Superior temporal gyrus (tissue), 1 donor: Measurements from ENCODE around the gene SSBP3.
"Not testable (repeated sequence)": the region's sequence is repeated elsewhere in the genome, so short reads cannot be mapped to it uniquely, and the experiment has no call there.

Experiments
- DNase-seq: peaks from one replicate; pipeline ENCODE4 v3.0.0-alpha.2; 2016; ENCODE audit errors: extremely low spot score

SSBP3 gene

GRCh38 chr1:54392401-54392800 is 13.8 kb downstream of the SSBP3 start:
- DNase-seq, result no peak

GRCh38 chr1:54391450-54392209 is 14.6 kb downstream of the SSBP3 start:
- DNase-seq, result no peak

GRCh38 chr1:54390655-54391054 is 15.5 kb downstream of the SSBP3 start:
- DNase-seq, result no peak

- not testable (repeated sequence) for DNase-seq
These were observed 16.6 kb downstream of the SSBP3 start for GRCh38 chr1:54389608-54390007.

GRCh38 chr1:54387419-54387818 is 18.8 kb downstream of the SSBP3 start:
- no peak for DNase-seq

DNA sequence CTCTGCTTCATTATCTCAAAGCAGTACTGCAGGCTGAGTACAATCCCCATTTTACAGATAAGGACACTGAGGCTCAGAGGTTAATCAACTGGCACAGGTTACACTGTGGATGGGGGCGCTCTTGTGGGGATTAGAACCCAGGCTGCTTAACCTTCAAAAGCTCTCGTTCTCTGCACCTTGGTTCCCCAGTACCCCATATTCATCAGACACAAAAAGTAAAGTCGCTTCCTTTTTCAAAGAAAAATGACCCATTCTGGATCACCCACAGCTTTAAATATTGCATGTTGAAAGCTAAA is 20.5 kb downstream of the SSBP3 start:
- DNase-seq, result no peak

- no peak for DNase-seq
These were observed 21.1 kb downstream of the SSBP3 start for GRCh38 chr1:54384918-54385726.

DNA sequence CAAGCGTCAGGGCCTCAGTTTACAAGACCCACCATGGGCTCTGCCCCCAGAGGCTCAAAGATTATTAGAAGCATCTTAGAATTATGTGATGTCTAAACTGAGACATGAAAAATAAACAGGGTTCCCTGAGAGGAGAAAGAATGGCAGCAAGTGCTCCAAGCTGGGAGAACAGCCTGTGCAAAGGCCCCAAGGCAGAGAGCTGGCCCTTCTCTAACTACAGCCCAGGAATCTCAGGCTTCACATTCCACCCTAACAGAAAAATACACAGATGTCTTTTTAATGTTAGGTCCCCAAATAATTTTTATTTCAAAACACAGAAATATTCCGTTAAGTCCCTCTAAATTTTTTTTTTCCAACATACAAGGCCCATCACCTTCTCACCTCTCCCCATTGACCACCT is 21.7 kb downstream of the SSBP3 start:
- DNase-seq, result no peak

DNA sequence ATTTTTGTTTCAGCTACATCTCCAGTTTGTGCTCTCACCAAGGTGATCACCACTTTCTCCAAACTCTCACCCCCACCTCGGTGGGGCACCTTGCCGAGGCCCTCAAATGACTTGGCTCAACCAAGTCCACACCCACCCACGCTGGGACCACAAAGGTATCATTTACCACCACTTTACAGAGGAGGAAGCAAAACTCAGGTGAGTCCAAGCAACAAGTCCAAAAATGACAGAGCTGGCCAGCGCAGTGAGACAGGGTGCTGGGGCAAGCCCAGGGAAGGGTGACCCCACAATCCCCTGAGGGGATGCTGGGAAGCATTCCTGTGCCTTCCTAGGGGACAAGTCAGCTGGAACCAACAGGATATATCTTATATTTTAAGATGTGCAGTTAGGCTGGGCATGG is 24.7 kb downstream of the SSBP3 start:
- no peak for DNase-seq

DNA sequence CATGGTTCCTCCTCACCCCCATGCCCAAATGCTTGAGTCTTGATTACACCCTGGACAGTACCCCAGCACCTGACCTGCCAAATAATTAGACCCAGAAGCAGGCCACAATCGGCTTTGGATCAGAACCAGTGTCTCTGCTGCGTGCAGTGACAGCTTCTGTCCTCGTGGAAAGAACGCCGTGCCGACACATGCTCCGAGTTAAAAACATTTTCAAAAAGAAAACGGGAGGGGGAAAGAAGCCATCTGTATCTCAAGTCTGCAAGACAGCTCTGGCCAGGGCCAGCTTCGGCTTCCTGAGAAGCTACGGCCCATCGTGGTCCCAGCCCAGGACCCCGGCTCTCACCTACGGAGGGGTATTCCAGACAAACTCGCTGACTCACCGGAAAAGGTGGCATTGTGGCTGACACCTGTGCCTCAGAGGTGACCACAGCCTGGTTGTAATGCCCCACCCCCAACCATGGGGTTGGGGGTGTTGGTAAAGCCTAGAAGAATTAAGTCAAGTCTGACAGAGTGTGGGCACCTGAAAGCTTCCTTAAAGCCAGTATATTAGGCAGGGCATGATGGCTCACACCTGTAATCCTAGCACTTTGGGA is 25.8 kb downstream of the SSBP3 start:
- DNase-seq, result no peak

DNA sequence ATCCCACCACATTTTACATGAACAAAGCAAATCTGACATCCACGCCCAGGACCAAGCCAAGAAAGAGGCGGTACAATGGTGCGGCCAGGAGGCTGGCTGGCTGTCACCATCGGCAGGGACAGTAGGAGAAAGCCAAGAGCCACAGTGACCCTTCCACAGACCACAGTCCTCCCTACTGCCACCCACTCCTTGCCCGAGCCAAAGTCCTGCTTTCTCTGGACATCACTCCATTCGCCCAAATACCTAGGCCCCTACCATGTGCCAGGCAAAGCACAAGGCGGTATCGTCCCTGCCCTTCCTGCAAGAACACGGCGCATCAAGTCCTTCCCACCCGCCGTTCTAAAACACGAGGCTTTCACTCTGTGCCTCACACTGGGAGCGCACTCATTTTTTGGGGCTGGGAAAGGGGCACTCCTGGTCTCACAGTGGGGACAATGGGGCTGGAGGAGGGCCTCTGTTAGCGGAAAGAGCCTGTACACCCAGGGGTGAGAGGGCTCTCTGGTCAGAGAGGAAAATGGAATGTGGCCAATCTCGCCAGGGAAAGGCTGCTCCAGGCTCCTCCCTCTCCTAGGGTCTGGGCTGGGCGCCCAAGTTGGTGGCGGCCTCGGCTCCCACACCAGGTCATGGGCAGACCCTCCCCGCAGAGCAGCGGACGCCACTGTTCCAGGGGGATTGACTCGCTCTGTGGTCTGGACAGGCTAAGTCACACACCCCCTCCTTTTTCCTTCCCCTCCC is 26.5 kb downstream of the SSBP3 start:
- DNase-seq, result no peak

DNA sequence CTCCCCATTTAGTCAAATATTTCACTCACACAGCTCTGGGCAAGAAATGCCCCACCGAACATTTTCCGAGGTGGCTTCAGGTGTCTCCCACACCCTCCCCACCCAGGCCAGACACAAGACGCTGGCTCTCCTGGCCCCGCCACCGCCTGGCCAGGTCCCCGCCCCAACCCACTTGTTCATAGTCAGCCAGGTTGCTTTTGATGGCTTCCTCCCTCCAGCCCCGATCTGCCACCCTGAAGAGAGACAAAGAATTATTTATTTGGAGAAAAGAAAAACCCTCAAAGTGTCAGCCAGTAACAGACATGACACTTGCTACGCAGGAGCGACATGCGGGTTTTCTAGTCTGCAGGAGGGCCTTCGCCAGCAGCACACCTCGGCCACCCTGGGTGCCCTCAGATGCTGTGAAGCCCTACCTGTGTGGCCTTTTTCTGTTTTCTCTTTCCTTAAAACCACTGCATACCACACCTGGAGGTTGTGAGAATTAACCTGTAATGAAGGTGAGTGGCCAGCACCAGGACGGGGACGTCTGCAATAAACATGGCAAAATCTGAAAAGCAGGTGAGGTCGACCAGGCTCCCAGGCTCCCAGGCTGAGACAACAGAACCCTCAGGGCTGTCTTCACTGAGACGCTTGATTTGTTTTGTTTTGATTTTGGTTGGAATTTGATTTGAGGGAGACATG is 27.2 kb downstream of the SSBP3 start:
- no peak for DNase-seq

DNA sequence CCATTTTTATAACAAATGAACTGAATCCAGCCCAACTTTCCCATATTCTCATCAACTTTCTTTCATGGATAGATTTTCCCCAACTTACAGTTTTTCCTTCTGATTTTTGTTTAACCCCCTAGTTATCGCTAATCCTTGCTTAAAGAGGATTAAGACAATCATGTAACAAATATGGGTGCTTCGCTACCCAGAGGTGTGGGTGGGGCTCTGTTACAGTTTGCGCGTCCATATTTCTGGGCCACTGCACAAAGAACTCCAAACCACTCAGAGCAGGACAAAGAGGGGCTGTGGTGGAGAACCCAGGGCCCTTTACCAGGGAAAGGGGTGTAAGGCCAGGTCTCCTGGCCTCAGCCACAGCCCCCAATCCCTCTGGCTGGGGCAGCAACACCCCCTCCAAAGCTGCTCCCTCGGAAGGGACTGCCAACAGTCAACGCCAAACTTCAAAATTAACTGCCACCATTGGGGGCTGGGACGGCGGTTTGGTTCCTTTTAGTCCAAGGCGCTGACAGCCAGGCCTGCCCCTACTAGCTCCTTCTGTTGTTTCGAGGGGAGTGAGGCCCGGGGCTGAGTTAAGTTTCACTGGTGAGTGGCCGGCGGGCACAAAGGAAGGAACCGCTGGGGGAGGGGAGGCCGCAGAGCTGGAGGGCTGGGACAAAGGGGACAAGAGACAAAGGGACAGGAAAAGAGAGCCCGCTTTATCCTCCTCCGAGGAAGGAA is 27.9 kb downstream of the SSBP3 start:
- no peak for DNase-seq

GRCh38 chr1:54377040-54377691 is 29.0 kb downstream of the SSBP3 start:
- no peak for DNase-seq

GRCh38 chr1:54376430-54377039 is 29.7 kb downstream of the SSBP3 start:
- DNase-seq, result no peak

GRCh38 chr1:54375712-54376429 is 30.3 kb downstream of the SSBP3 start:
- DNase-seq, result no peak

DNA sequence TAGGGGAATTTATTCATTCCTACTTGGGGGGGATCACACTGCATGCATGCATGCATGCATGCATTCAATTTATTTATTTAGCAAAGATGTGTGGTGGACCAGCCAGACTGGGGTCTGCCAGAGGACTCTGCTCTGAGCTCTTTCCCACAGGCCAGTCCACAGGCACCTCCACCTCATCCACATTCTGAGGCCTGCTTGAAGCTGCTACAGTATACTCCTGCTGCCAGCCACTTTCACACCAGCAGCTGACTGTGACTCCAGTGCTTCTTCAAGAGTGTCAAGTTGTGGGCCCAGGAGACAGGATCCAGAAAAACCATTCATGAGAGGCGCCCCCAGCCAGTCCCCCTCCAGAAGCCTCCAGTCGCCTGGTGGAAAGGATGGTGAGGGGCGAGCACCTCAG is 30.9 kb downstream of the SSBP3 start:
- no peak for DNase-seq

GRCh38 chr1:54374766-54375165 is 31.4 kb downstream of the SSBP3 start:
- no peak for DNase-seq

DNA sequence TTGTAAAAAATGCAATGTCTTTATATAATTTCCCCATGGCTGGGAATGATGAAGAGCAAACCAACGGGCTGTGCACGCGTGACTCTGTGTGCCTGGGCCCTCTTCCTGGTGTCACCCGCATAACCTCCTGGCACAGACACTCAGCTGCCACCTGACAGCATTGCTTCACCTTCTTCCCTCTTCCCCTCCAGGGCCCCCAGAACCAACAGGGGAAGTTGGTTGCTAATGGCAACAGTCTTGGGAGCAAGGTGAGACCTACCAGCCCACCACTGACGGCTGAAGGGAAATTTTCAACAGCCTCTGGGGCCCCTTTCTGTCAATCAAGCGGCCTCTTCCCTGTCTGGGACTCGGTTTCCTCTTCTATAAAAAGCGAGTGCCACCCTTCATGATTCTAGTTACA is 33.2 kb downstream of the SSBP3 start:
- no peak for DNase-seq

GRCh38 chr1:54371942-54372275 is 34.3 kb downstream of the SSBP3 start:
- no peak for DNase-seq
